Mesodermal cell (in vitro differentiated cells): ENCODE data around the gene CCDC13.
A peak's percentile ranks its signal among the peaks of the same experiment; 100 is the strongest.

Experiments used
- H3K27ac ChIP-seq: 2 replicates; pipeline ENCODE4 v1.7.0; 2013; ENCODE audit warnings: mild to moderate bottlenecking, low read depth, low read length, moderate library complexity; ENCODE audit not compliant: severe bottlenecking
- H3K36me3 ChIP-seq: 2 replicates; pipeline ENCODE4 v1.7.1; 2013; ENCODE audit warnings: mild to moderate bottlenecking, low read length, moderate library complexity; ENCODE audit not compliant: control insufficient read depth, insufficient read depth
- H3K4me1 ChIP-seq: one replicate; pipeline ENCODE4 v1.7.1; 2013; ENCODE audit warnings: mild to moderate bottlenecking, low read length; ENCODE audit not compliant: insufficient read depth, control insufficient read depth, poor library complexity, severe bottlenecking
- H3K4me3 ChIP-seq: 2 replicates; pipeline ENCODE4 v1.7.0; 2013; ENCODE audit warnings: low read length, control low read depth, mild to moderate bottlenecking; ENCODE audit not compliant: insufficient read depth, poor library complexity, severe bottlenecking; ENCODE audit errors: extremely low read depth
- H3K9me3 ChIP-seq: 2 replicates; pipeline ENCODE4 v1.7.1; 2013; ENCODE audit warnings: mild to moderate bottlenecking, low read length, moderate library complexity; ENCODE audit not compliant: control insufficient read depth
- WGBS, 2 experiments: methylation state at CpG; one replicate each; pipeline ENCODE4 v1.1.5; 2013; ENCODE audit warnings: missing lambda C conversion rate in 2 of 2; ENCODE audit not compliant: insufficient coverage in 2 of 2; 5-methylcytosine and 5-hydroxymethylcytosine counted together

The CCDC13 gene

GRCh38 chr3:42796332-42796885, 23.4 kb upstream of the CCDC13 start:
- 90 to 92% methylated on average over 3 of the region's 5 CpGs for WGBS, 2 experiments
- no peaks in the 10 kb centered on the region for H3K4me1 ChIP-seq
- no peak overlapping the region for H3K27ac ChIP-seq
- peaks cover 58% of the 10 kb centered on the region for H3K36me3 ChIP-seq
- H3K4me3 ChIP-seq, result no peak overlapping the region
- no peaks in the 10 kb centered on the region for H3K9me3 ChIP-seq

- WGBS, 2 experiments, result 83% methylated on average over 1 of the region's 2 CpGs; no CpG with 5 or more reads in 1 of the 2 experiments
- H3K36me3 ChIP-seq, result peaks cover 51% of the 10 kb centered on the region
- H3K9me3 ChIP-seq, result no peaks in the 10 kb centered on the region
- H3K4me1 ChIP-seq, result no peaks in the 10 kb centered on the region
- no peak overlapping the region for H3K27ac ChIP-seq
- H3K4me3 ChIP-seq, result no peak overlapping the region
Measured at GRCh38 chr3:42795621-42796181, 22.6 kb upstream of the CCDC13 start.

- Histone ChIP-seq H3K9me3 (no peaks in the 10 kb centered on the region), H3K27ac (no peak overlapping the region), H3K4me3 (no peak overlapping the region), H3K36me3 (peaks cover 57% of the 10 kb centered on the region), H3K4me1 (no peaks in the 10 kb centered on the region)
- 84 to 93% methylated on average over 4 of the region's 6 CpGs for WGBS, 2 experiments
Measured at GRCh38 chr3:42790714-42791229, 17.7 kb upstream of the CCDC13 start.

GRCh38 chr3:42786631-42787030, 13.6 kb upstream of the CCDC13 start:
- 83 to 100% methylated on average over 1 to 2 of the region's 2 CpGs for WGBS, 2 experiments
- Histone ChIP-seq H3K4me1 (no peaks in the 10 kb centered on the region), H3K27ac (no peak overlapping the region), H3K4me3 (no peak overlapping the region), H3K9me3 (no peaks in the 10 kb centered on the region), H3K36me3 (peaks cover 36% of the 10 kb centered on the region)

GRCh38 chr3:42786212-42786611, 13.2 kb upstream of the CCDC13 start:
- H3K36me3 ChIP-seq, result peaks cover 36% of the 10 kb centered on the region
- no peaks in the 10 kb centered on the region for H3K9me3 ChIP-seq
- H3K27ac ChIP-seq, result no peak overlapping the region
- 100% methylated on average over 1 of the region's 1 CpG; no CpG with 5 or more reads in 1 of the 2 experiments for WGBS, 2 experiments
- H3K4me1 ChIP-seq, result no peaks in the 10 kb centered on the region
- H3K4me3 ChIP-seq, result no peak overlapping the region

- Histone ChIP-seq H3K36me3 (peaks cover 27% of the 10 kb centered on the region), H3K4me1 (no peaks in the 10 kb centered on the region), H3K4me3 (no peak overlapping the region), H3K27ac (no peak overlapping the region), H3K9me3 (no peaks in the 10 kb centered on the region)
- WGBS, 2 experiments, result 70 to 76% methylated on average over 6 of the region's 11 CpGs
Measured at GRCh38 chr3:42780892-42781700, 8.0 kb upstream of the CCDC13 start.

- Histone ChIP-seq H3K36me3 (peaks cover 22% of the 10 kb centered on the region), H3K4me3 (no peak overlapping the region), H3K27ac (no peak overlapping the region), H3K4me1 (no peaks in the 10 kb centered on the region), H3K9me3 (no peaks in the 10 kb centered on the region)
- WGBS, 2 experiments, result 100% methylated on average over 2 of the region's 3 CpGs; no CpG with 5 or more reads in 1 of the 2 experiments
Measured at GRCh38 chr3:42780398-42780797, 7.3 kb upstream of the CCDC13 start.

- Histone ChIP-seq H3K4me1 (no peaks in the 10 kb centered on the region), H3K36me3 (peaks cover 22% of the 10 kb centered on the region), H3K27ac (no peak overlapping the region), H3K9me3 (no peaks in the 10 kb centered on the region), H3K4me3 (no peak overlapping the region)
- no CpG with 5 or more reads among the region's 2 CpGs for WGBS, 2 experiments
Measured at GRCh38 chr3:42778644-42779043, 5.6 kb upstream of the CCDC13 start.

- H3K27ac ChIP-seq, result no peak overlapping the region
Measured at GRCh38 chr3:42773409-42773751, 327 bp upstream of the CCDC13 start.

GRCh38 chr3:42771271-42771670, 1.8 kb downstream of the CCDC13 start:
- Histone ChIP-seq H3K4me3 (no peak overlapping the region), H3K9me3 (no peaks in the 10 kb centered on the region), H3K4me1 (peaks cover 5% of the 10 kb centered on the region), H3K36me3 (no peaks in the 10 kb centered on the region), H3K27ac (no peak overlapping the region)
- 80% methylated on average over 1 of the region's 1 CpG; no CpG with 5 or more reads in 1 of the 2 experiments for WGBS, 2 experiments

More at GRCh38 chr3:42773409-42773751, 327 bp upstream of the CCDC13 start:
- peaks cover 7% of the 10 kb centered on the region for H3K36me3 ChIP-seq
- no peaks in the 10 kb centered on the region for H3K9me3 ChIP-seq
- peak overlapping the region; percentile 34 for H3K4me3 ChIP-seq
- peaks cover 5% of the 10 kb centered on the region for H3K4me1 ChIP-seq
- 17 to 20% methylated on average over 1 to 2 of the region's 6 CpGs for WGBS, 2 experiments
